Measurements from ENCODE around the gene VEGFA.

Gene VEGFA

DNA sequence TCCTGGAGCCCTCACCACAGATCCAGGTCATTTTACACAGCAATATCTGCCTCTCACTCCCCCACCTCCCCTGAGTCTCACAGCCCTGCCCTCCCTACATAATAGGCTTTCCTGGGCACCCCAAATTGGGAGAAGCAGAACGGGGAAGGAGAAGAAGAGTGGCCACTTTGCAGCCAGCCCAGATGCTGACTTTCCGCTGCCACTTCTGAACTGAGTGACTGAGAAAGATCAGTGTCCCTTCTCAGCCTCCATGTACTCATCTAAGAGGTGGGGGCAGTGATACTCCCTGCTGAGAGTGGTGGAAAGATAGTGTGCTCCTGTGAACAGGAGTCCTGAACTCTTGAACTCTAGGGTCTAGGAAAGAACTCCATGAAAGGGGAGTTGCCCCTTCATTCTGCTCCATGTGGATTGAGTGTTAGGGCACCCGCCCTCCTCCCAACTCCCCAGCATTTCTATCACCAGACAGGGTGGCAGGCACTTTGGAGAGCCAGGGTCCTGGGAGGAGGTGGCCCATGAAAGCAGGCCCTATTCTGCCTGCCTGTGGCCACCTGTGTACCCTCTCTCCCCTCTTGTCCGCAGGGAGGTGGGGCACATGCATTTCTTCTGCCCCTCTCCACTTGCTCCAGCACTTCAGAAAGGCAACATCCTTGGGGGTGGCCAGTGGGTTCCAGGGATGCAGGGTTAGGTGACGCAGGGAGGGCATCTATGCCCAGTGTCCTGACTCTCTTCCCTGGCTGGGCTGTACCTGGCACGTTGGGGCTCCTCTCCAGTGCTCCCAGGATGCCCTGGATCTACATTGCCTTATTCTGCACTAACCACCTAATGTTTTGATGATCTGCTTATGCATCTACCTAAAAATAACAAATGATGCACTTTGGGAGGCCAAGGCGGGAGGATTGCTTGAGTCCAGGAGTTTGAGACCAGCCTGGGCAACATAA lies 44.1 kb upstream of the VEGFA start:
- H3K27ac ChIP-seq, result no peak overlapping the region
- TF ChIP-seq, protein P1, sequence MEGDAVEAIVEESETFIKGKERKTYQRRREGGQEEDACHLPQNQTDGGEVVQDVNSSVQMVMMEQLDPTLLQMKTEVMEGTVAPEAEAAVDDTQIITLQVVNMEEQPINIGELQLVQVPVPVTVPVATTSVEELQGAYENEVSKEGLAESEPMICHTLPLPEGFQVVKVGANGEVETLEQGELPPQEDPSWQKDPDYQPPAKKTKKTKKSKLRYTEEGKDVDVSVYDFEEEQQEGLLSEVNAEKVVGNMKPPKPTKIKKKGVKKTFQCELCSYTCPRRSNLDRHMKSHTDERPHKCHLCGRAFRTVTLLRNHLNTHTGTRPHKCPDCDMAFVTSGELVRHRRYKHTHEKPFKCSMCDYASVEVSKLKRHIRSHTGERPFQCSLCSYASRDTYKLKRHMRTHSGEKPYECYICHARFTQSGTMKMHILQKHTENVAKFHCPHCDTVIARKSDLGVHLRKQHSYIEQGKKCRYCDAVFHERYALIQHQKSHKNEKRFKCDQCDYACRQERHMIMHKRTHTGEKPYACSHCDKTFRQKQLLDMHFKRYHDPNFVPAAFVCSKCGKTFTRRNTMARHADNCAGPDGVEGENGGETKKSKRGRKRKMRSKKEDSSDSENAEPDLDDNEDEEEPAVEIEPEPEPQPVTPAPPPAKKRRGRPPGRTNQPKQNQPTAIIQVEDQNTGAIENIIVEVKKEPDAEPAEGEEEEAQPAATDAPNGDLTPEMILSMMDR (conservative IDR thresholded peaks at IDR 0.05), result no peak

DNA sequence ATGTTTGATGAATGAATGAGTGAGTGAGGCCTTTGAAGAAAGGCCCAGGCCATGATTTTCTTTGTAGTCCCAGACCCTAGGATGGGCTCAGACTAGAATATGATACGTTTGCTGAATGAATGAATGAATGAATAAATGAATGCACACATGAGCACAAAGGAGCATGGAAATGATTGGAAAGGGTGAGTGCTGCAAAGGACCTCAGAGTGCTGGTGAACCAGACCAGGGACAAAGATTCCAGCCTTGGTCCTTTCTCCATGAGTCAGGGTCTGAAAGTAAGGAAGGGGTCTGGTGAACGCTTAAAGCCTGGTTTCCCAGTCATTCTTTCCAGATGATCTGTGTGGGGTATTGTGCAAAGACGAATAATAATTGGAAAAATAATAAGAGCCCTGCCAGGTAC lies 42.4 kb upstream of the VEGFA start:
- H3K27ac ChIP-seq, result no peak overlapping the region
- TF ChIP-seq, protein P1 (conservative IDR thresholded peaks at IDR 0.05), result no peak

DNA sequence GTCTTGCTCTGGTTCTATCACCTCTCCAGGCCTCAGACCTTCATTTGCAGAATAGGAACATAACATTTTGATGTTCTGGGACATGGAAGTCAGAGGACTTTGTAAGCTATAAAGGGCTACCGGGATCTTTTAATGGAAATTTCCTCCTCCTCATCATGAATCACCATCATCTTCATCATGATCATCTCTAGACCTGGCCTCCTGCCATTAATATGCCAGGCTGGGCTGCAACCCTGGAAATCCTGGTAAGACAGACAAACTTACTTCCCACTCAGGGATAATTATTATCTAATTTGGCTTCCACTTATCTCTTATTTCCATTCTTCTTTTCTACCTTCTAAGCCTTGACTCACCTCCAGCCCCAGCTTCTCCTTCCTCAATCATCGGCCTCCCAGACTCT lies 41.4 kb upstream of the VEGFA start:
- H3K27ac ChIP-seq, result no peak overlapping the region
- TF ChIP-seq, protein P1 (conservative IDR thresholded peaks at IDR 0.05), result no peak

DNA sequence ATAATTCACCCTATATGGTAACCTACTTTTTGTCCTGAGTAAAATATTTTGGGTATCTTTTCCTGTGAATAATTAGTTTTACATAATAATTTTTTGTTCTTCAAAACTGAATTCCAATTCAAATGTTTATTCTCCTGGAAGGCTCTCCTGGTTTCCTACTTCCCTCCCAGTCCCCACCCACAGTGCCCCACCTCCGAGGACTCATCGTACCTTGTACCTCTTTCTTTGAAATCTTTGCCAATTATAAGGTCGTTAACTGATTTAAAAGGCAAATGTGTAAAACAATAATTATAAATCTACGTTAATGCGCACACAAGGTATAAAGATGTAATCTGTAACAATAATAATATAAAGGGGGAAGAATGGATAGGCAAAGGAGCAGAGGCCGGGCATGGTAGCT lies 40.5 kb upstream of the VEGFA start:
- no peak overlapping the region for H3K27ac ChIP-seq
- TF ChIP-seq, protein P1 (conservative IDR thresholded peaks at IDR 0.05), result no peak

DNA sequence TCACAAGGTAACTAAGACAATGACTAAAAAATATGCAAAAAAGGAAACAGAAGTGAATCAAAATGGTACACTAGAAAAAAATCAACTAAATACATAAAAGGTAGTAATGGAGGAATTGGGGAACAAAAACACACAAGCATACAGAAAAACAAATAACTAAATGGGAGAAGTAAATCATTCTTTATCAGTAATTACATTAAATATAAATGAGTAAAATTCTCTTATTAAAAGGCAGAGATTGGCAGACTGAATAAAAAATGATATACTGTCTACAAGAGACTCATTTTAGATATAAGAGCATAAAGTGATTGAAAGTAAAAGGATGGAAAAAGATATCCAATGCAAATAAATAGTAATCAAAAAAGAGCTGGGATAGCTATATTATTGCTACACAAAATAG lies 39.4 kb upstream of the VEGFA start:
- no peak overlapping the region for H3K27ac ChIP-seq
- TF ChIP-seq, protein P1 (conservative IDR thresholded peaks at IDR 0.05), result no peak

DNA sequence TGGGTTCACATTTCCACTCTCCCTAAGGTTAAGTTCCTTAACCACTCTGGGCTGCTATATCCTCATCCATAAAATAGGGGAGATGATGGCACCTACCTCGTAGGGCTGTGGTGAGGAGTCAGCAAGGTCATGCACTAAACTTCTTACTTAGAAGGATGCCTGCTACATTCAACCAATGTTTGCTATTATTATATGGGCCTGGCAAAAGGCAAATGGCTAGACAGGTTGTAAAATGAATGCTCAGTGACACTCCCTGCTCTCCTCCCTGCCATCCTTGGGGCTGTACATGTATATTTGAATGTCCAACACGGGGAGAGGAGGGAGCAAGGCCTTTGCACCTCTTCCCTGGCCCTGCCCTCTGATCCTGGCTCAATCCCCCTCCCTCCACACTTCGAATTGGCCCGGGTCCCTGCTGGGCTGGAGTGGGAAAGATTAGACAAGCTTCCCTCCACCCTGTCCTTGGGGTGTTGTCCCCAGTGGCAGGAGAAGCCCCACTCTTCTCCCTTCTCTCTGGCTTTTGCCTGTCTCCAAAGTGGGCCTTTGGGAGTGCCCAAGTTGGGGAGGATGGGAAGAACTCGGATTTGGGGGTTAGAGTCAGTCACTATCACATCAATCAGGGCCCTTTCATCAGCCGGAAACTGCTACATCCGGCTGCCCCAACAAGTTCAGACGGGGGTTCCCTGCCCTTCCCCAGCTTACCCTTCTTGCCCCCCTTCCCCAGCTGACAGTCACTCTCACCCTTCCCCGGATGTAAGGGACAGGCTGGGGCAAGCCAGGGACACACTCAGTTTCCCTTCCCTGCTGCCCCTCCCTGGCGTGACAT lies 36.3 kb upstream of the VEGFA start:
- H3K27ac ChIP-seq, result no peak overlapping the region
- TF ChIP-seq, protein P1 (conservative IDR thresholded peaks at IDR 0.05), result no peak

DNA sequence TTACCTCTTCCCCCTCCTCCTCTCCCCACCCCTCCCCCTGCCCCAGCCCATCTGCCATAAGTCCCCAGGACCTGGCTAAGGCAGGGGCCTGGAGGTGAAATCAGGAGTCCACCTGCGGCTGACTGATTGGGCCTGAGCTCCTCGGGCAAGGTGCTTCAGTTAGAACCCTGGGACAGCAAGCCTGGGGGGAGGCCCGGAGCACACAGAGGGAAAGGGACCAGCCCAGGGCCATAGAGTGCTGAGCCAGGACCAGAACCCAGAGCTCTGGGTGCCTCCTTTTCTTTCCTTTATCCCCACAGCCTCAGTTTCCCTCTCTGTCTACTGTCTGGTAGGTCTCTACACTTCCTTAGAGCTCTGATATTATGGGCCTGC lies 35.7 kb upstream of the VEGFA start:
- H3K27ac ChIP-seq, result no peak overlapping the region

More for the DNA sequence above, 35.7 kb upstream of the VEGFA start:
- TF ChIP-seq, protein P1 (conservative IDR thresholded peaks at IDR 0.05), result no peak
